GM12878 (cell line): ENCODE data around the gene PTPRF. TPM values are rescaled to one million over a fixed set of nuclear protein-coding genes. Genes with fewer than 3 reads are reported as not detected.

Experiments
- ATAC-seq: fragments of 200-7000 bp; cut with Tn5 transposase; 3 replicates; pipeline ENCODE4 v1.9.1; 2020; ENCODE audit warnings: mild to moderate bottlenecking, moderate library complexity
- BruUV-seq: library from RNA; stranded (reverse); fragments of 400-500 nt; replicated peaks from 2 replicates; lab custom pipeline; 2021; lab: Mats Ljungman, UMichigan
- CTCF ChIA-PET: fragments of 300-600 bp; sonication (Branson Sonifier 250); formaldehyde crosslinking; extraction: SDS; loops from one replicate; lab custom pipeline; 2021; ENCODE audit warnings: inconsistent platforms; lab: Yijun Ruan, JAX
- POLR2A ChIA-PET: fragments of 350-600 bp; formaldehyde crosslinking; extraction: SDS; loops from one replicate; lab custom pipeline; 2021; ENCODE audit warnings: inconsistent platforms; lab: Charles Lee
- RAD21 ChIA-PET: fragments of 300-600 bp; sonication (Branson Sonifier 250); formaldehyde crosslinking; loops from one replicate; lab custom pipeline; 2023; ENCODE audit warnings: antibody characterized with exemption; ENCODE audit not compliant: unreplicated experiment; lab: Charles Lee
- SMC1A ChIA-PET: fragments of 300-600 bp; sonication (Branson Sonifier 250); formaldehyde crosslinking; loops from one replicate; lab custom pipeline; 2023; ENCODE audit not compliant: unreplicated experiment, uncharacterized antibody; lab: Charles Lee
- DNase-seq: peaks from one replicate; pipeline ENCODE4 v3.0.0-alpha.2; 2011; ENCODE audit warnings: low read depth, low spot score
- FAIRE-seq: peaks from 3 replicates; lab custom pipeline; 2011; peaks lifted over from hg19 to GRCh38; lab: Jason Lieb, UNC
- H2AFZ ChIP-seq: 2 replicates; pipeline ENCODE4 v1.6.0; 2011; ENCODE audit warnings: low read depth, low read length, control low read depth; ENCODE audit not compliant: control insufficient read depth
- H3K27ac ChIP-seq: 2 replicates; pipeline ENCODE4 v1.5.1; 2011; ENCODE audit warnings: control low read depth; ENCODE audit not compliant: control insufficient read depth, insufficient read depth
- H3K27me3 ChIP-seq, 2 experiments: replicated peaks in 1 of 2; 2 replicates each; pipeline versions ENCODE4 v1.6.0 to v1.6.1; 2011; ENCODE audit warnings: low read length in 1 of 2; ENCODE audit not compliant: control insufficient read depth in 2 of 2, insufficient read depth in 2 of 2
- H3K36me3 ChIP-seq, 2 experiments: 2 replicates each; pipeline ENCODE4 v1.5.1; 2011; ENCODE audit warnings: low read length in 1 of 2; ENCODE audit not compliant: control insufficient read depth in 2 of 2, insufficient read depth in 2 of 2
- H3K4me1 ChIP-seq: 2 replicates; pipeline ENCODE4 v1.6.1; 2011; ENCODE audit warnings: mild to moderate bottlenecking, low read length, moderate library complexity, mixed read lengths; ENCODE audit not compliant: control insufficient read depth, insufficient read depth
- H3K4me2 ChIP-seq: 2 replicates; pipeline ENCODE4 v1.6.0; 2011; ENCODE audit warnings: control low read depth; ENCODE audit not compliant: control insufficient read depth, insufficient read depth
- H3K4me3 ChIP-seq: fragments of 200-600 bp; sonication (generic); 2 replicates; pipeline ENCODE4 v1.5.1; 2016
- H3K79me2 ChIP-seq: 2 replicates; pipeline ENCODE4 v1.6.0; 2011; ENCODE audit warnings: low read length; ENCODE audit not compliant: control insufficient read depth, insufficient read depth
- H3K9ac ChIP-seq: 2 replicates; pipeline ENCODE4 v1.8.0; 2011; ENCODE audit warnings: low read length, control low read depth, mixed read lengths; ENCODE audit not compliant: control insufficient read depth, insufficient read depth
- H3K9me3 ChIP-seq: replicated peaks from 3 replicates; pipeline ENCODE4 v1.5.1; 2011; ENCODE audit warnings: mild to moderate bottlenecking, low read length; ENCODE audit not compliant: control insufficient read depth, insufficient read depth
- H4K20me1 ChIP-seq: 2 replicates; pipeline ENCODE4 v1.6.0; 2011; ENCODE audit not compliant: control insufficient read depth, insufficient read depth
- NFYB ChIP-seq: IDR thresholded peaks from 2 replicates; pipeline ENCODE4 v1.6.1; 2011; ENCODE audit warnings: low read depth, mild to moderate bottlenecking, low read length, improper control_type of control experiment, moderate library complexity; ENCODE audit not compliant: insufficient read depth
- SRF ChIP-seq, 2 experiments: IDR thresholded peaks; 2 replicates each; pipeline ENCODE4 v1.6.1; 2011; ENCODE audit warnings: low read depth in 2 of 2, low read length in 2 of 2, mild to moderate bottlenecking in 1 of 2, moderate library complexity in 1 of 2
- WGBS: methylation state at CpG from one replicate; pipeline ENCODE4 v1.1.6; 2016; ENCODE audit warnings: low lambda C conversion rate; ENCODE audit not compliant: insufficient replicate concordance, insufficient coverage; ENCODE audit errors: missing lambda C conversion rate; 5-methylcytosine and 5-hydroxymethylcytosine counted together
- in situ Hi-C: fragments of 300-500 bp; cut with MboI; formaldehyde crosslinking; loops from 9 replicates; pipeline ENCODE4 v1.14.3; 2018; ENCODE audit warnings: mixed read lengths
- intact Hi-C: fragments of 100-400 bp; cut with micrococcal nuclease; formaldehyde crosslinking; loops from one replicate; pipeline ENCODE4 v1.14.2; 2022; ENCODE audit not compliant: unreplicated experiment
- polyA plus RNA-seq, 11 experiments: library from polyadenylated mRNA; depleted of rRNA in 4 of 11; unstranded in 6 of 11; stranded (reverse) in 5 of 11; fragments of >200 nt; fragmentation: Nextera tagmentation in 4 of 11; fragmentation: Illumina TruSeq in 1 of 11; extraction: Ambion mirVana in 4 of 11; extraction: Trizol in 1 of 11; gene quantifications; 1 replicate in 1 of 11; 2 replicates in 10 of 11; pipeline versions ENCODE4 v1.2.1 to v1.2.3, GENCODE V29; 2011 to 2016; ENCODE audit warnings: inconsistent platforms in 2 of 11, missing spikeins in 2 of 11, low read depth in 1 of 11
- total RNA-seq, 4 experiments: library from RNA; depleted of rRNA in 3 of 4; stranded (reverse); fragments of >200 nt in 3 of 4; fragmentation: Illumina TruSeq in 1 of 4; extraction: Trizol in 1 of 4; gene quantifications; 2 replicates each; pipeline versions ENCODE4 v1.2.1 to v1.2.3, GENCODE V29; 2013 to 2021
- TF ChIP-seq, protein P1 (sequence below): IDR thresholded peaks from 2 replicates; pipeline ENCODE4 v1.6.1; 2011; ENCODE audit warnings: borderline replicate concordance, low read depth, mild to moderate bottlenecking, moderate library complexity, mixed read lengths, low read length; ENCODE audit not compliant: insufficient read depth; ENCODE audit errors: extremely low read length
- TF ChIP-seq, protein P2 (sequence below): fragments of 450-650 bp; formaldehyde crosslinking; IDR thresholded peaks from 2 replicates; pipeline ENCODE4 v1.4.0; 2020; ENCODE audit warnings: mild to moderate bottlenecking, moderate library complexity

Gene PTPRF
- total and polyA plus RNA-seq, 10 of the 15 experiments (the other 5 are each of a cell fraction or from before 2014, with no cell fraction given), result 0.04 to 2.6 (median 0.32) TPM

DNA sequence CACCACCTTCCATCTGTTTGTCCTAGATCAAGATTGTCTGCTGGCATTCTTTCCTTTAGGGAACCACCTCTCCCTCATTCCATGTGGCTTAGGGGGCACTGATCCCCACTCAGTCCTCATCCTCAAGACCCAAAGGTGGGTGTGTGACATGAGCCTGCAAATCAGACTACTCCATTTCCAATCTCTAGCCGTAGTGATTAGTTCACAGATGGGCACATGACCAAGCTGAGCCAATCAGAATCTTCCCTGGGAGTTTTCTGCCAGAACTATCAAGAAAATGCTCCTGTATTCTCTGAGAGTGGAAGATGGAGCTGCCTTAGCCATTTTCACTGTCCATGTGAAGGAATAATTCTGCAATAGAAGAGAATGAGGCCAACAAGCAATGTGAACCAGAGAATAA is 19.3 kb upstream of the PTPRF start:
- H3K36me3 ChIP-seq, result no peaks in the 10 kb centered on the region
- no peak overlapping the region for H3K4me2 ChIP-seq
- intact Hi-C loops, result no loop called here
- ChIA-PET POLR2A (interaction anchor here (0.6 kb wide), 1 partner anchor 31 kb away, joined by 6 read pairs; no protein-coding TSS in a partner anchor), SMC1A (interaction anchor here (0.6 to 1.5 kb wide), 3 partner anchors 11 to 272 kb away, joined by 3 to 4 read pairs (median 3); no protein-coding TSS in a partner anchor), CTCF (no interaction called here), RAD21 (no interaction called here)
- H3K9me3 ChIP-seq, result peaks cover 5% of the 10 kb centered on the region
- H3K4me3 ChIP-seq, result no peak overlapping the region
- DNase-seq (no peak), ATAC-seq (no peak), FAIRE-seq (no peak)
- TF ChIP-seq NFYB (peak; percentile 61), SRF (IDR thresholded peaks at IDR 0.05; ENCODE audit: low read depth in 2 of 2, low read length in 2 of 2) (no peak)
- TF ChIP-seq, protein P1, sequence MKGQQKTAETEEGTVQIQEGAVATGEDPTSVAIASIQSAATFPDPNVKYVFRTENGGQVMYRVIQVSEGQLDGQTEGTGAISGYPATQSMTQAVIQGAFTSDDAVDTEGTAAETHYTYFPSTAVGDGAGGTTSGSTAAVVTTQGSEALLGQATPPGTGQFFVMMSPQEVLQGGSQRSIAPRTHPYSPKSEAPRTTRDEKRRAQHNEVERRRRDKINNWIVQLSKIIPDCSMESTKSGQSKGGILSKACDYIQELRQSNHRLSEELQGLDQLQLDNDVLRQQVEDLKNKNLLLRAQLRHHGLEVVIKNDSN, result peak; percentile 12
- TF ChIP-seq, protein P2, sequence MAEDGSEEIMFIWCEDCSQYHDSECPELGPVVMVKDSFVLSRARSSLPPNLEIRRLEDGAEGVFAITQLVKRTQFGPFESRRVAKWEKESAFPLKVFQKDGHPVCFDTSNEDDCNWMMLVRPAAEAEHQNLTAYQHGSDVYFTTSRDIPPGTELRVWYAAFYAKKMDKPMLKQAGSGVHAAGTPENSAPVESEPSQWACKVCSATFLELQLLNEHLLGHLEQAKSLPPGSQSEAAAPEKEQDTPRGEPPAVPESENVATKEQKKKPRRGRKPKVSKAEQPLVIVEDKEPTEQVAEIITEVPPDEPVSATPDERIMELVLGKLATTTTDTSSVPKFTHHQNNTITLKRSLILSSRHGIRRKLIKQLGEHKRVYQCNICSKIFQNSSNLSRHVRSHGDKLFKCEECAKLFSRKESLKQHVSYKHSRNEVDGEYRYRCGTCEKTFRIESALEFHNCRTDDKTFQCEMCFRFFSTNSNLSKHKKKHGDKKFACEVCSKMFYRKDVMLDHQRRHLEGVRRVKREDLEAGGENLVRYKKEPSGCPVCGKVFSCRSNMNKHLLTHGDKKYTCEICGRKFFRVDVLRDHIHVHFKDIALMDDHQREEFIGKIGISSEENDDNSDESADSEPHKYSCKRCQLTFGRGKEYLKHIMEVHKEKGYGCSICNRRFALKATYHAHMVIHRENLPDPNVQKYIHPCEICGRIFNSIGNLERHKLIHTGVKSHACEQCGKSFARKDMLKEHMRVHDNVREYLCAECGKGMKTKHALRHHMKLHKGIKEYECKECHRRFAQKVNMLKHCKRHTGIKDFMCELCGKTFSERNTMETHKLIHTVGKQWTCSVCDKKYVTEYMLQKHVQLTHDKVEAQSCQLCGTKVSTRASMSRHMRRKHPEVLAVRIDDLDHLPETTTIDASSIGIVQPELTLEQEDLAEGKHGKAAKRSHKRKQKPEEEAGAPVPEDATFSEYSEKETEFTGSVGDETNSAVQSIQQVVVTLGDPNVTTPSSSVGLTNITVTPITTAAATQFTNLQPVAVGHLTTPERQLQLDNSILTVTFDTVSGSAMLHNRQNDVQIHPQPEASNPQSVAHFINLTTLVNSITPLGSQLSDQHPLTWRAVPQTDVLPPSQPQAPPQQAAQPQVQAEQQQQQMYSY (CRISPR knock-in tag), result no peak
- no TSS peak for BruUV-seq
- no peak overlapping the region for H3K9ac ChIP-seq
- peaks cover 9% of the 10 kb centered on the region for H3K4me1 ChIP-seq
- no peak overlapping the region for H2AFZ ChIP-seq
- no peak overlapping the region for H3K27ac ChIP-seq
- H3K27me3 ChIP-seq, result no peaks in the 10 kb centered on the region
- in situ Hi-C loops, result no loop called here
- WGBS, result 53% methylated on average over 1 of the region's 1 CpG
- H4K20me1 ChIP-seq, result no peaks in the 10 kb centered on the region
- no peaks in the 10 kb centered on the region for H3K79me2 ChIP-seq
